GM18505 (cell line): Measurements from ENCODE around the gene C1orf56.
"Not testable (repeated sequence)": the region's sequence is repeated elsewhere in the genome, so short reads cannot be mapped to it uniquely, and the experiment has no call there.

Experiments used
- ATAC-seq: cut with Tn5 transposase; IDR thresholded peaks from one replicate; pipeline ENCODE4 v1.9.1; 2021; ENCODE audit not compliant: unreplicated experiment
- POLR2A ChIP-seq: IDR thresholded peaks from 4 replicates; pipeline ENCODE4 v1.6.1; 2011; ENCODE audit warnings: borderline replicate concordance; ENCODE audit not compliant: insufficient read depth, insufficient read length; ENCODE audit errors: extremely low read depth

The C1orf56 gene

GRCh38 chr1:151065089-151065645, 17.6 kb downstream of the C1orf56 start:
- no peak for TF ChIP-seq POLR2A
- ATAC-seq = no peak

GRCh38 chr1:151067185-151067584, 19.6 kb downstream of the C1orf56 start:
- no peak for ATAC-seq
- TF ChIP-seq POLR2A = no peak

- ATAC-seq = no peak
- no peak for TF ChIP-seq POLR2A
Observed at GRCh38 chr1:151069103-151069486, 21.5 kb downstream of the C1orf56 start.

- peak; percentile 82 for ATAC-seq
- peak; percentile 69 for TF ChIP-seq POLR2A
Observed at GRCh38 chr1:151070474-151071276, 23.1 kb downstream of the C1orf56 start, which contains the start of gene GABPB2. Gene GABPB2 (plus strand): TSS chr1:151070761. CDS start chr1:151088190, 17,429 bp downstream.

- no peak for ATAC-seq
- no peak for TF ChIP-seq POLR2A
Observed at GRCh38 chr1:151072224-151072623, 24.7 kb downstream of the C1orf56 start.

GRCh38 chr1:151085953-151086559, 38.5 kb downstream of the C1orf56 start:
- TF ChIP-seq POLR2A = no peak
- no peak for ATAC-seq

- ATAC-seq = not testable (repeated sequence)
Observed at GRCh38 chr1:151097426-151097825, 49.9 kb downstream of the C1orf56 start.

- ATAC-seq = no peak
- no peak for TF ChIP-seq POLR2A
Observed at GRCh38 chr1:151098126-151098525, 50.6 kb downstream of the C1orf56 start.
